T-helper 2 cell (primary cell): ENCODE results near the gene GUCY1B1.

ENCODE experiments used
- DNase-seq, 5 experiments: peaks; one replicate each; pipeline versions ENCODE4 v3.0.0 to v3.0.0-alpha.2; 2012 to 2022

The GUCY1B1 gene

DNA sequence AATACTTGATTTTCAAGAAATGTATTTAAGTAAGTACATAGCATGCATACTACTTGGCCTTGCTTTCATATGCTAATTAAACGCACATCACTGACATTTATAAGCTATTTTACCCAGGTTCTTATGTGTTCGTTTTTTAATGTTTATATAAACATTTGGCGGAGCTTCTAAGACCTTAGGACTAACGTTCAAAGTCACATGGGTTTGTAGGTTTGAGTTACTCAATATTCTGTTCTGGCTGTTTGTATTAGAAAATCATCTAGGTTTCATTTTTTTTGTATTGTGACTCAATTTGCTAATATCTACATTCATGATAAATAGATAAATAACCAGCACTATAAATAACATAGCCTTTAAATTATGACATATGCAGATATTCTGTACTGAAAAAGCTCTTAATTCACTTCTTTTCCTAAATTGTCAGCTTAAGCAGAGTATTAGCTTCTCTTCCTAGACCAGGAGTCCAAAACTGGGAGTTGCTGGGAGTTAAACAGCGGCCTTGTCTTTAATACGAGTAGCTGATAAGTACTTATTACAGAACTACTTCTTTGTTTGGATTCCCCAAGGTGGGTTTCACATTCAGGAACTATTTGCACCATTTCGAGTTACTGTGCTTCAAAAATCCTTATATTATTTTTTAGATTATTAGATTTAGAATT, 42.0 kb downstream of the GUCY1B1 start:
- no peak for DNase-seq

DNA sequence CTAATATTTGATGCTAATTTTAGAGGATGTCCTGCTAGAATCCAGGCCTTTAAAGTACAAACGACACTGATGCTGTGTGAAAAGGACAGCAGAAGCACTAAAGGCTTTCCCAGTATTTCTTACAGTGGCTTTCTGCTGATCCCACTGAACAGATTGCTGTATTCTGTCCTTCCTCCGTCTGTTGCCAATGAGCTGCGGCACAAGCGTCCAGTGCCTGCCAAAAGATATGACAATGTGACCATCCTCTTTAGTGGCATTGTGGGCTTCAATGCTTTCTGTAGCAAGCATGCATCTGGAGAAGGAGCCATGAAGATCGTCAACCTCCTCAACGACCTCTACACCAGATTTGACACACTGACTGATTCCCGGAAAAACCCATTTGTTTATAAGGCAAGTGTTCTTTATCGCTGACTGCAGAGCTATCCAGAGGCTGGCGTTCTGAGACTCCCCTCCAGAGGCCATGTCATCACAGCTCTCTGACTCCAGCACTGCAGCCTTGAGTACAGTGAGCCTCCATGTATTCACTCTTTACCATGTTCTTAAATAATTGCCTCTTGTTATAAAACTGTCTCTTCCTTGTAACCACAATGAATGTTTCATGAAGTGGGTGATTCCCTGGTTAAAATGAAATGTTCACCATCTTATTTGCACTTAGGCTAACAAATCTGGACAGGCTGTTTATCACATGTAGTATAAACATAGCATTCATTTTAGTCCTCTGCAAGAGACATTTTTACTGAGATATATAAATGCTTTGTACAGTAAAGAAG, 43.6 kb downstream of the GUCY1B1 start:
- no peak for DNase-seq

DNA sequence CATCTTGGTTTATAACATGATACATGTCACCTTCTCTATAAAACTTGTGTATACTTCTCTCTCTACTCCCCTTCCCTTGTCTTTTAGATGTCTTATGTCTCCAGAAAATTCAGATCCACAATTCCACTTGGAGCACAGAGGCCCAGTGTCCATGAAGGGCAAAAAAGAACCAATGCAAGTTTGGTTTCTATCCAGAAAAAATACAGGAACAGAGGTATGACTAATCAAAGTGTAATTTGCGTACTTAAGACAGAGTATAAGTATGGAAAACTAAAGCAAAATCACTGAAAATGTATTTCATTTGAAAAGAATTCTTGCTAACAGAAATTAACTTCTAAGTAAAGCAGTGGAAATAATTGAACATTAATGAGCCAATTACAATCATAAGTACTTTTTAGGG, 46.2 kb downstream of the GUCY1B1 start:
- no peak for DNase-seq

DNA sequence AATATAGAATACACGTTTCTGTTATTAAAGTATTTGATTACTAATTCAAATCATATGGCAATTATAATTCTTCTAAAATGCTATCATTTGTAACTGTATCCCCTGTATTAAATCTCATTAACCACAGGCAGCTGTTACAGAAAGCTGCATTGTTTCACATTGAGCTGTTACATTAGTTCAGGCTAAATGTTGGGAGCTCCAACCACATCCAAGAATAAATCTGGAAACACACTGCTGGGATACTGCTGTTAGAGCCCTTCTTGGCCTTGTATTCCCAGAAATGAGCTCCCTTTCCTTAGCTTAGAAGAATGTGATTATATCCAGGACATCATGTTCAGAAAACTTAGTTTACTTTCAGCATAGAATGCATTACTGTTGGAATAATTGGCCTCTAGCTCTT, 48.2 kb downstream of the GUCY1B1 start:
- DNase-seq, result no peak

DNA sequence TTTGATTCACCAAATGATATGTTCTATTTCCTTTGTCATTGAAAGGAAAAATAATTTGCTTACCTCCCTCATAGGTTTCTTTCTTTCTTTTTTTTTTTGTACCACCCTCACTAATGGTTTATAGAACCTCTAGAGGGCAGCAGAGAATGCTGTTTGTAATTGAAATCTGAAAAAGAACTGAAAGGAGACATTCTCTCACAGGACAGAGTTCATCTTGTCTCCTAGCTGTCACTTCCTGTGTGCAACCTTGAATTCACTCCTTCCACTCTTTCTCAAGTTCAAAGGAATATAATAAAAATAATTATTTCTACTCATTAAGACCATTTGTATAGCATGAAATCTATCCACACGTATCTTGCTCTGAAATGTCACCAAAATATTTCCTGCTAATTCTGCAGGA, 51.0 kb downstream of the GUCY1B1 start:
- DNase-seq, result peak in 1 of 5 experiments; percentile 80

DNA sequence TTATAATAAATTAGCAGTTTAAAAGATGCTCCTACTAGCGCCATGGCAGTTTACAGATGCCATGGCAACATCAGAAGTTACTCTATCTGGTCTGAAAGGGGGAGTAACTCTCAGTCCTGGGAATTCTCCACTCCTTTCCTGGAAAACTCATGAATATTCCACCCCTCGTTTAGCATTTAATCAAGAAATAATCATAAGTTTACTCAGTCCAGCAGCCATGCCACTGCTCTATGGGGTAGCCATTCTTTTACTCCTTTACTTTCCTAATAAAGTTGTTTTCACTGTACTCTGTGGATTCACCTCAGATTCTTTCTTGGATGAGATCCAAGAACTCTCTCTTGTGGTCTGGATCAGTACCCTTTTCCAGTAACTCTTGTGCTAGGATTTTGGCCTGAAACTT, 52.3 kb downstream of the GUCY1B1 start:
- no peak for DNase-seq

DNA sequence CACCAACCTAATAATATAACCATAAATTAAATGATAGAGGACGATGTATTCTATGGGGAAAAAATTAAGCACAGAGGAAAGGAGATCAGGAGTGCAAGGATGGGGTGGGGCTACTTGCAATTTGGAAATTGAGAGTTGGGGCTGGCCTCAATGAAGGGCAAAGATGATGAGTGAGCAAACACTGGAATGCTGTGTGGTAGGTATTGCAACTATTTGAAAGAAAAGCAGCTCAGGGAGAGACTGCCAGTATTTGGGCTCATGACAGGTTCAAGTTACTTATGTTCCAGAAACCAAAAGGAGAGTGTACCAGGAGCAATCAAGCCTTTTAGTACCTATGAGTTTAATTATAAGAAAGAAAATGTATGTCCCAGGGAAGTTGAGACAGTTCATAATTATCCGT, 59.8 kb downstream of the GUCY1B1 start:
- DNase-seq, result no peak

DNA sequence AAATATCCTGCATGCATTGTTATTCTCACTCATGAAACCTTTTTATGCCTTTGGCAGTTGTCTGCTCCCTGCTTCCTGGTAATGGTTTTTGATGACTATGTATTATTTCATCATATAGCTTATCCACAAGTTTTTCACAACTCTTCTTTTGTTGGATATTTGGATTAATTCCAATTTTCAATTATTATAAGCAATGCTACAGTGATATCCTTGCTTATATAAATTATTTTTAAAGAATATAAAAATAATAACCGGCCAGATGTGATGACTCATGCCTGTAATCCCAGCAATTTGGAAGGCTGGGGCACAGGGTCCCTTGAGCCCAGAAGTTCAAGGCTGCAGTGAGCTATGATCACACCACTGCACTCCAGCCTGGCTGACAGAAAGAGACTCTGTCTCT, 60.2 kb downstream of the GUCY1B1 start:
- DNase-seq, result no peak

DNA sequence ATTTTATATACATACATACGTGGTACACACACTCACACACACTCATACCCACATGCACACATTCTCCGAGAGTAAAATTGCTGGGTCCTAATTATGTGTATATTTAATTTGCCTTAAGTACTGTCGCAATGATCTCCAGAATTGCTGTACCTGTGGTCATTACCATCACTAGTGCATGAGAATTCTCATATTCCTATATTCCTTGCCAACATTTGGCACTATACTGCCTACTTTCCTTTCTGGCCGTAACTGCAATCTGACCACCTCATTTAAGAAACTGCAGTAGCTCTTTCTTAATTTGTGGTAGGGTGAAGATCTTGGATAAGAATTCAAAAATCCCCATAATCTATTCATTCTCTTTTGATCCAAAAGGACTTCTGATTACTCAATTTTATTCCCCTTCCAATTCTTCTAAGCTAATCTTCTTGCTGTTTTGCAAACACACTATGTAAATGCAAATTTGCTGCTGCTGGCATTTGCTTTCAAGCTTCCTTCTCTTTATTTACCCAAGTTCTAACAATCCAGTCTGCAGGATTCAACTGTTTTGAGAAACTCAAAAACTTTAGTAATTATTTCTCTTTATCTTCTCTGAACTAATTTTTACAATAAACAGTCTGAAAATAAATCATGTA, 62.2 kb downstream of the GUCY1B1 start:
- no peak for DNase-seq

DNA sequence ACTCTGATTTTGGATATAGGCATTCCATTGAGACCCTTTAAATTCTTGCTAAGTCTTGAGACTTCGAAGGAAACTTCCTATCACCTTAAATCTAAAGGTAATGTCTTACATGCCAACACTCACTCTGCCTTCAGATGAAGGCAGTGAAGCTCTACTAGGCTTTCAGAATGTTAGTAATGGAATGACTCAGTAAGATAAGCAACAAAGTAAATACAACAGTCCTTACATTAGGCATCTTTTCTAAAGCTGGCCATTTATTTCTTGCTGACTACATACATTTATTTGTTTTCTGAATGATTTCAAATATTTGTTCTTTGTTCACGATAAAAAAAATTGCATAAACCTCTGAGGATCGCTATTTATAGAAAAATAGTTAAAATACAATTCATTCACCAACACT, 63.8 kb downstream of the GUCY1B1 start:
- DNase-seq, result no peak

DNA sequence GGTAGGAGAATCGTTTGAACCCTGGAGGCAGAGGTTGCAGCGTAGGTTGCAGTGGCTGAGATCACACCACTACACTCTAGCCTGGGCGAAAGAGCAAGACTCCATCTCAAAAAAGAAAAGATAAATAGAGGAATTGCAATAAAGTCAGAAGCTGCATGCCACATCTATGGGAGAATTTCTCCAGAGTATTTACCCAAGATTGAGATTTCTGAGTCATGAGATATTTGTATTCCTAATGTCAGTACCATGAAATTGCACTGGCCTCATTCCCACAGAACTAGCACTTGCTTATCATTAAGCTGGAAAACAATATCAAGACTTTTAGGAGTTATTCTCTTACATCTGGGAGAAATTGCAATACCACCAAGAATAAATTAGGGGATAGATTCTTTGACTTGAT, 69.8 kb downstream of the GUCY1B1 start:
- DNase-seq, result no peak

DNA sequence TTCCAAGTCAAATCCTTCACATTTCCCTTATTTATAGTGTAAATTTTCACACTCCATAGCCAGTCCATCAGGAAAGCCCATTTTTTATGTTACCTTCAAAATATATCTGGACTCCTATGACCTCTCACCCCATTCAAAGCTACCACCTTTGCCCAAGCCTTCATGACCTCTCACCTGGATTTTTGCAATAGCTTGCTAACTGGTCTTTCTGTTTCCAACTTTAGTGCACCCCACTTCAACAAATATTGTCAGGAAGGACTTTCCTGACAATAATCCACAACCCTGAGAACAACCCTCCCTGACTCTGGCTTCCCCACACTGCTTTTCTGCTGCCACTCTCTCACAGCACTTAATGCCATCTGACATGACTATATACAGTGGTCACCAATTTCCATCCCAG, 73.8 kb downstream of the GUCY1B1 start:
- no peak for DNase-seq

DNA sequence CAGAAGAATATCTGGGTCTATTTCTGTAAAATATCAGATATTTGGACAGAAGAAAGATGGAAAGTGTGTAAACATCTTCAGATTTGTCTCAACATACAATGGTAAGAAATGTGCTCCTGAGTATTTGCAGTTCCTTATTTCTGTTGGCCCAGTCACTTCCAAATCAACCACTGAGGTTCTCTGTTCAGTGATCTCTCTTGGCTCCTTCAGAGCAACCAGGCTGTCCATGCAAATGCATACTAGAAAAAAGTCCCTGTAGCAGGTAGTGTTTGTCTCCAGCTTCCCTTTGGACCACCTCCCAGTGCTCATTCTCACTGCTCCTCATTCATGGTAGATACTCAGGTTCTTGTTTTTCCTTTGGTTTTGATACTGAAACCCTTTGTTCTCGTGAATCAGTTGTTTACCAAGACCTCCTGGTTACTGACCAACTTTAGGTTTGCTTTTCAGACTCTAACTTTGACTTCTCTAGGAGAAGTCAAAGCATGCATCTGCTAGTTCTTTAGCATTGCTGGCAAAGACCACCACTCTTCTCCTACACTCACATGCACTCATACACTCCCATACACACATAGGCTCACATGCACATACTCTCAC, 78.5 kb downstream of the GUCY1B1 start:
- DNase-seq, result no peak

DNA sequence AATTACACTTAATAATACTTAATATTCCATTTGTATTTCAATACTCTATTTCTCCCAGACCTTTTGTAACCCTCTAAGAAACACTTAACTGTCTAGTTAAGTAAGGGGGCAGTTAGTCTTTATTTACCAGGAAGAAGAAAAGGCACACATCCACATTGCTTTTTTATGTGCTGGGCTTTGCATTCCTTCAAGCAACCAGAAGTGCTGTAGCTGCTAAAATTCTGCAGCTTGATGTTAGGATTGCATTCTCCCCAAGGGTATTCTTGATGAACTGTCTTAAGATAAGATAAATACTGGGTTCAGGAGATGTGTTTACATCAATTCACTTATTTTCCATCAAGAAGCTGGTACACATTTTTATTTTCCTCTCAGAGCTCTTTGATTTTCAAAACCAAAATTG, 83.3 kb downstream of the GUCY1B1 start:
- no peak for DNase-seq

DNA sequence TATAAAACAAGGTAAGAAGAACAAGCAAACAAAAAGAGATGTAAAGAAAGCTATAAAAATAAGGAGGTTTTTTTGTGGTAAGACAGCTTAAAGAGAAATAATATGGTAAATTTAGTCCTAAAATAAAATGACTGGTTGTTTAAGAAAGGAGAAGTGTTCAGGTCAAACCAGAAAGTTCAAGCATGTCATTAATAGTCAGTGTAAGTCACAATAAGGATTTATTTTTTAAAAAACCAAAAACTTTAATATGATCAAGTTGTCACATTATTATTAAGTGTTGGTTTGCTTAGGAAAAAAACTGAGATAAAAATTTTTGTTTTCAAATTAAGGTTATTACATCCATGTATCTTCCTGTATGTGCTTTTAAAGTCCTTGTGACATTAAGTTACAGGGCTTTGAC, 88.1 kb downstream of the GUCY1B1 start:
- DNase-seq, result no peak

DNA sequence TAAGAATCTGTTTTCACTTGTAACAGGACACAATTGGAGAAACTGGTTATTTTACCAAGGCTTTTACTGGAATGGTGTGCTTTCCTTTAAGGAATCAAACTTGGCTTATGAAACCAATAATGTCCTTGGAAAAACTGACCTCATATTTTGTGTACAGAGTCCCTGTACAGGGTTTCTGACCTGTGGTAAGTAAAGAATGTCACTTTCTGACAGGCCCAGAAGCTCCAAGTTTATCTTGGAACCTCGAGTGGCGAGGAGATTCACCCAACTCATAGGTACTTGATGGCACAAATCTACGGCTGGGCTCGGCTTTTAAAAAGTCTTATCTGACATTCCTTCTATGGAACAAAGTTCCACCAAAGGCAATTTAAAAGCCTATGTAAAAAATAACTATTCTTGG, 90.2 kb downstream of the GUCY1B1 start:
- DNase-seq, result no peak

DNA sequence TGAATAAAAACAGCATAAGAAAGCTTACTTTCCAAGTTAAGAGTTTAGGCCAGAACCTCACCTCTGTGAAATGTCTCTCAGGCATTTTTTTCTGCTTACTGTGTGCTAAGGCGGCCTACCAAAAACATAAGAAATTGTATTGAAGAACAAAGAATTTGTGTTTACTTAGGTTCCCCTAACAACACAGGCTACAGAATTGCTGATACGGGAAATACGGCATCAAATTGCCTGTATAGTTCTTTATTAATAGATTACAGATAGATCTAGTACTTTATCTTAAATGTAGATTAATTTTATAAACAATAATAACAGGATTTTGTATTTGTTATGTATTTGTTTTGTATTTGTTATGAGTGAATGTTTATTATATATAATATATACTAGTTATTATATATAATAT, 94.4 kb downstream of the GUCY1B1 start:
- DNase-seq, result no peak

DNA sequence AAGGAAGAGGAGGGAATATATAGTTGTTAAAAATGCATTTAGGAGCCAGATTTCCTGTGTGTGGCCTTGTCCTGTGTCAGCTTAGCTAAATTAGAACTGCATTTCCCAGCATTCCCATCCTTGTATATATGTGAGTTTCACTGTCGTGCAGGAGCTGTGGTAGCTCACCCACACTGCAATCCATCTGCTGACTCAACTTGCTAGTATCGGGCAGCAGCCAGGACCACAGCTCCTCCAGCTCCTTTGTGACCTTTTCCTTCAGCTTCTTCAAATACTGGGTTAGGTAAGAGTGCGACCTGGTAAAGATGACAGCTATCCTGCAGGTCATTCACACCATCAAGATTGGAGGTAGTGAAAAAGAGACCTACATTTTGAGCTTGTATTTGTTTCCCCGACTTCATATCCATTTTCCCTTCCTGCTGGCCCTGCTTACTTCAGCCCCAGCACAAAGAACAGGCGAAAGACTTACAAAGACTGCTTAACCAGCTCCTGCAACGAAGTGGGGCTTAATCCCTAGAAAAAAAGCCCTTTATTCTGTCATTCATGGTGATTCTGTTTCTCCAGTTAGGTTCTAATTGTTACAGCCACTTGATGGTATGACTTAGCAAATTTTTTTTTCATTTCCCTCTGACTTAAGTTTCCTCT, 95.9 kb downstream of the GUCY1B1 start:
- no peak for DNase-seq

DNA sequence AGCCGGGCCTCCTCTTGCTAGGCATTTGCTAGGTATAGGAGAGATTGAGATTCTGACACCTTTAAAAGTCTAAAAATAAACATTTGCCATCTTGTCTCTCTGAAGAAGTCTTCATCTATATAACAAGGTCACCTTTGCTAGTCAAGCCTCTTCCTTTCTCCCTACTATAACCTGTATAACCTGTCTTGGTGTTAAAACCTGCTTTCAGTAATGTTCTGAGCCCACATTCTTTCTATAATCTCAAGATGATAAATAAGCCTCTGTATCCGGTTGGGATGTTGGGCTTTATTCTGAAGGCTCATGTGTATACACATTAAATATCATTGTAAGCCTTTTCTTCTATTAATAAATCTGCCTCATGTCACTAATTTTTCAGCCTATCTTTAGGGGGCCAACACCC, 97.1 kb downstream of the GUCY1B1 start:
- no peak for DNase-seq
